HG03025 (cell line): ENCODE data around the gene CD80.

ENCODE experiments used
- ATAC-seq: cut with Tn5 transposase; IDR thresholded peaks from one replicate; pipeline ENCODE4 v1.9.1; 2021; ENCODE audit warnings: mild to moderate bottlenecking, moderate library complexity; ENCODE audit not compliant: unreplicated experiment, low FRiP score

The CD80 gene

DNA sequence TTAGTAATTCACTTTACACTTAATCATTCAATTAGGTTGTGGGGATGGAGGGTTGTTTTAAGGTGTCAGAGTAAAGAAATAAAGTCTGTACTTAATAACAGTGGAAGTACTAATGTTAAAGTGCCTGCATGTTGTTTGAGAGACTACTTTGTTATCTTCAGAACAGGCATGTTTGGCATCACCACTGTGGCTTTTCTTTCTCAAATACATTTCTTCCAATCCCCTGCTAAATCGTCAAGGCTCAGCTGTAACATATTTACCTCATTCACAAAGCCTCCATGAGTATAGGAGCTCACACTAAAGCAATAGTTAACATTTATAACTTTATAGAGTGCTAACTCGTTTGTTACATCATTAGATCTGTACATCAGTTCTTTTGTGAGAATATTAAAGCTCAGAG, 58.5 kb downstream of the CD80 start:
- ATAC-seq, result no peak

DNA sequence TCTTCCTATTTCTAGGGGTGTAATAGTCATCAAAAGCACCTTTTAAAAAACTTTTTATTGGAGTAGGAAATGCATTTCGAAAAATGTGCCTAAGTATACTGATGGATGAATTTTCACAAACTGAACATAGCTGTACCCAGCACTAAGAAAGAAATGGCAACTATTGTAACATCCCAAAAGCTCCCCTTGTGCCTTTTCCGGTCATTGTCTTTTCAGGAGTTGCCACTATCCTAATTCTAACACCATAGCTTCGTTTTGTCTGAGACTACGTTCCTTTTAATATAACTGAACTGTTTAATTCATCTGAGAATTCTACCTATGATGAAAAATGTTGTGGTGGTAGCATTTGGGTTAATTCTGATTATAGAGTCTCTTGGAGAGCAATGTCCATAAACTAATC, 59.1 kb downstream of the CD80 start:
- no peak for ATAC-seq

GRCh38 chr3:119498186-119499011, 61.0 kb downstream of the CD80 start, which contains the start of gene TIMMDC1:
TSS of gene TIMMDC1 (plus strand) at chr3:119498547. CDS start at chr3:119498734, 187 bp downstream.
- peak; percentile 97 for ATAC-seq

GRCh38 chr3:119497820-119498185, 61.6 kb downstream of the CD80 start:
- ATAC-seq, result peak; percentile 5

GRCh38 chr3:119494597-119494996, 64.8 kb downstream of the CD80 start:
- ATAC-seq, result no peak

DNA sequence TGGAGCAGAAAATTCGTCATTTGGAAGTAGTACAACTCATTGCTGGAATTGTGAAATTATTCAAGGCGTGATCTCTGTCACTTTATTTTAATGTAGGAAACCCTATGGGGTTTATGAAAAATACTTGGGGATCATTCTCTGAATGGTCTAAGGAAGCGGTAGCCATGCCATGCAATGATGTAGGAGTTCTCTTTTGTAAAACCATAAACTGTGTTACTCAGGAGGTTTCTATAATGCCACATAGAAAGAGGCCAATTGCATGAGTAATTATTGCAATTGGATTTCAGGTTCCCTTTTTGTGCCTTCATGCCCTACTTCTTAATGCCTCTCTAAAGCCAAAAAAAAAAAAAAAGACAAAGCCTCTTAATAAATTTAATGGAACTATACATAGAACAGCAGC, 66.6 kb downstream of the CD80 start:
- ATAC-seq, result no peak

- no peak for ATAC-seq
Observed at GRCh38 chr3:119492128-119492527, 67.3 kb downstream of the CD80 start.

DNA sequence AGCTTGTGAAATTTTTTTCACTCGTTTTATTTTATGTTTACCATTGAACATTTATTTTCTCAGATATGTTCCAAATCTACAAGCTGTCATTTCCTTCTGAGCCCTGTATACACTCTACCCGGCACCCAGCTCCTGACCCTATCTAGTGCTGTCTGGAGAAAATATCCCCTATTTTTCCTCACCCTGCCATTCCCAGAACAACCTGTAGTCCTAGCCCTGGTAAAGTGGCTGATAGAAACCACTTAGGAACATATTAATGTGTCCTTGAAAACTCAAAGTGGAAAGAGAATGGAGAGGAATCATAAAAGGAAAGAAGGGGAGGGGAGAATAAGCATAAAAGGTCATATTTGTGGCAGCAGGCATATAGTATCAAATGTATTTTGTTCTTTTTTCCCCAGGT, 69.3 kb downstream of the CD80 start:
- no peak for ATAC-seq

- no peak for ATAC-seq
Observed at GRCh38 chr3:119485563-119485962, 73.9 kb downstream of the CD80 start.

- no peak for ATAC-seq
Observed at GRCh38 chr3:119483101-119483500, 76.3 kb downstream of the CD80 start.

GRCh38 chr3:119481079-119481478, 78.3 kb downstream of the CD80 start:
- ATAC-seq, result no peak
